GM19351 (cell line): Measurements from ENCODE around the gene DNAJB12.
"Not testable (repeated sequence)": the region's sequence is repeated elsewhere in the genome, so short reads cannot be mapped to it uniquely, and the experiment has no call there.

Source experiments
- ATAC-seq: cut with Tn5 transposase; IDR thresholded peaks from one replicate; pipeline ENCODE4 v1.9.1; 2021; ENCODE audit warnings: mild to moderate bottlenecking, moderate library complexity; ENCODE audit not compliant: unreplicated experiment

The DNAJB12 gene

DNA sequence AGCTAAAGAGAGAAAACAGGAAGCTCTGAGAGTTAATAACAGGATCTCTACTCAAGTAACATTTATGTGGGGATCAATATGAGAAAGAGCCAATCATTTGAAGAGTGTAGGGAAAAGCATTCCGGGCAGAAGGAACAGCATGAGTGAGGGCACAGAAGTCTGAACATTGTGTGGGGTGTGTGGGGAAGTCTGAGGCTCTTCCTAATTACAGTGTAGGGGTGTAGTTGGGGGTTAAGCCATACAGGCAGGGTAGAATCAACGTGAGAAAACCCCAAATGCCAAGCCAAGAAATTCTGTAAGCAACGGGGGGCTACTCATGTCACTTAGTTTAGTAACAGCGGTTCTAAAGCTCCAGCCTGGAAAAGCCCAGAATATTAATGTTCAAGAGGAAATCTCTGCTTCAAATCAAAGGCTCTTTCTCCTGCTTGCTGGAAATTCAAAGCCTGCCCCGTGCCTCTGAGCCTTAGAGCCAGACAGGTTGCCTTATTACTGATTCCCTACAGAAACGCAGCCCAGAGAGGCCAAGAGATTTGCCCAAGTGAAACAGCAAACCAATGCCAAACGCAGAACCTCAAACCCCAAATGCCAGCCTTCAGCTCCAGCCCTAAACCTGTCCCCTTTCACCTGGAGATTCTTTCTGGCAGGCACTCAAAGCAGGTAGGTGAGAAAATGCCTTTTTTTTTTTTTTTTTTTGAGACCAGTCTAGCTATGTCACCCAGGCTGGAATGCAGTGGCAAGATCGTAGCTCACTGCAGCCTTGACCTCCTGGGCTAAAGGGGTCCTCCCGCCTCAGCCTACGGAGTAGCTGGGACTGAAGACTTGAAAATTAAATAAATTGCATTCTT is 36.1 kb downstream of the DNAJB12 start:
- no peak for ATAC-seq

DNA sequence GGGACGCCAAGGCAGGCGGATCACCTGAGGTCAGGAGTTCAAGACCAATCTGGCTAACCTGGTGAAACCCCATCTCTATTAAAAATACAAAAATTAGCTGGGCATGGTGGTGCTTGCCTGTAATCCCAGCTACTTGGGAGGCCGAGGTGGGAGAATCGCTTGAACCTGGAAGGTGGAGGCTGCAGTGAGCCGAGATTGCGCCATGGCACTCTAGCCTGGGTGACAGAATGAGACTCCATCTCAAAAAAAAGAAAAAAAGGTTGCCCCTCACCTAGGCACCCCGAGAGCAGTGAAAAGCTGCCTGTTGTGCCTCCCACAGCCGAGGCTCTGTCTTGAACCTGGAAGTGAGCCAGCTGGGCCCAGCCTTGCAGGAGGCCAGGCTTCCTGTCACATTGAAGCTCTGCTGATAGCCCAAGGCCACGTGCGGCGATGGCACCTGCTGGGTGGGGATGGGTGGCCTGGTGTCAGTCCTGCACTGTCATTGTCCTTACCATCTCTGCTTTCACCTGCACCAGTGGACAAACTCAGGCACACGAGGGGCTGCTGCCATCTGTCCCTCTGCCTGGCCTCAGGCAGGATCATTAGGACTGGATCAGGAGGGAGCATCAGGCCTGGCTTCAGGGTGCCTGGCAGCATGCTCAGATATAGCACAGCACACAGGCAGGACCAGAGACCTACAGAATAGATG is 37.8 kb downstream of the DNAJB12 start:
- ATAC-seq: no peak

DNA sequence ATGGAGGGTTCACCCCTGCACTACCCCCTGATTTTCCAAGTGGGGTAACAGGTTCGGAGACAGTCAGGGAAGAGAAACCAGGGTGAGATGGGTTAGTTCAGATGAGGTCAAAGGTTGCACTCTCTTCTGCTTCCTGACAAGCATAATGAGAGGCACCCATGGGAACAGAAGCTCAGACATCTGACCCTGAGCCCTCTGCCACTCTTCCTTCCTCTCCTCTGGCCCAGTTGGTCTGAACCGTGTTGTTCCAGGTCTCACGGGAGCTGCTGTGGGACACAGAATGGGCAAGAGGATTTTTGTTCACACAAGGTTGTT is 38.4 kb downstream of the DNAJB12 start:
- no peak for ATAC-seq

DNA sequence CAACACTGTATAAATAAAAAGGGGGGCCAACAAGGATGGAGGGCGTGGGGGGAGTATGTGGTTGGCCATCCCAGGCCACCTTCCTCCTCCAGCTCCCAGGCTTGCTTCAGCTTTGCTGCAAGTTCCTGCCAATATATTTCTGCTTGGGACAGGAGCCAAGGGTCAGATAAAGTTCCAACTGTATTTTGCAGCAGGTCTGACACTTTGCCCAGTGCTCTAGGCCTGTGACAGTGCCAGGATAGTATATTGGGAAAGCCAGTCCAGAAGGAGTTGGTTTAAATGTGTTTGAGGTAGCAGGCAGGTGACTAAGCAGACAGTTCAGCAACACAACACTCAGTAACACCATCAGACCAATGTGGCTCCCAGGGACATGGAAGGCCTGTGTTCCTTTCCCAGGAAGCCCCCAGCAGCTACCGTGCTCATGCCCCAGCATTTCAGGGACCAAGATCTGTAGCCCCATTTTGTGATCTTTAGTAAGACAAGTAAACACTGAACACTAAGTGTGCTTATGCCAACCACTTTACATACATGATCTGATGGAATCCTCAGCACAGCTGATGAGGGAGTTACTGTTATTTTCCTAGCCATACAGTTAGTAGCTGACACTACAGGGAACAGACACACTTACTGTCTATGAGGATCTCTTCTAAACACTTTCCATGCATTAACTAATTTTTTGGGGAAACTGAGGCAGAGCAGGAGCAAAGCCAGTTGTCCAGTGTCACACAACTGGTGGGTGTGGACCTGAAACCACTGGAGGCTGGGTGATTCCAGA is 38.9 kb downstream of the DNAJB12 start:
- ATAC-seq: no peak

DNA sequence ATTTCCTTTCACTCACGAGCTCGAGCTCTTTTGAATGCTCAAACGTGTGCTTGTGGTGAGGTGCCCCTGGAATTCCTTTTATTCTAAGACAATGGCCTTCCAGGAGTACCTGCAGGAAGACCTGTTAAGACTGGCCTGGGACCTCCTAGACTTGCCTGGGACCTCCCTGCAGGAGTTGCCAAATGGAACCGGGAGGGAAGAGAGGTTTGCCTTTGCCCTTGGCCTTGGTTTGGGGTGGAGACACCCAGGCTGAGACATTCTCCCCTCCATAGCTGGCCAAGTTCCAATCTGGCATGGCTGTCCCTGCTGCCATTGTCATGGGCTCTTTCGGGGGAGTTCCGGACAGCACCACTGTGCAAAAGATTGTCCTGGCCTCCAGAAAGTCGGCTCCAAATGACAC is 39.7 kb downstream of the DNAJB12 start:
- ATAC-seq: no peak

DNA sequence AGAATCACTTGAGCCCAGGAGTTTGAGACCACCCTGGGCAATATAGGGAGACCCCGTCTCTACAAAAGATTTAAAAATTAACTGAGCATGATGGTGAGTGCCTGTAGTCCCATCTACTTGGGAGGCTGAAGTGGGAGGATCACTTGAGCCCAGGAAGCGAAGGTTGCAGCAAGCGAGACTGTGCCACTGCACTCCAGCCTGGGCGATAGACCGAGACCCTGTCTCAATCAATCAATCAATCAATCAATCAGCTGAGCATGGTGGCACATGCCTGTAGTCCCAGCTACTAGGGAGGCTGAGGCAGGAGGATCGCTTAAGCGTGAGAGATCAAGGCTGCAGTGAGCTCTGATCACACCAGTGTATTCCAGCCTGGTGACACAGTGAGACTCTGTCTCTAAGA is 40.5 kb downstream of the DNAJB12 start:
- no peak for ATAC-seq

DNA sequence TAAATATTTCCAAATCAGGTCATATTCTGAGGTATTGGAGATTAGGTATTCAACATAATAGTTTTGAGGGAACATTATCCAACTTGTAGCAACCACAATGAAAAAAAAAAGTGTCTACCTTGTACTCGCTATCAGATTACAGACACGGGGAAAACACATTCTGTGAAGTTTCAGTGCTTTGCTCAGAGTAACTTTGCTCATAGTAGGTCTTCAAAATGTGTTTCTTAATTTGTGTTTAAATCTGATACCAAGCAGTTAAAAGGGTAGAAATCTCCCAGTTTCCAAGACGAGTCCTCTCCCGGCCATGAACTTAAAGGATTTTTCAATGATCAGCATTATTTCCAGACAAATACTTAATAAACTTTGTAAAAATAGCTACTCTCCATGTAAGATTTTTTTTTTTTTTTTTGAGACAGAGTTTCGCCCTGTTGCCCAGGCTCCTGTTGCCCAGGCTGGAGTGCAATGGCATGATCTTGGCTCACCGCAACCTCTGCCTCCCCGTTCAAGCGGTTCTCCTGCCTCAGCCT is 41.8 kb downstream of the DNAJB12 start:
- ATAC-seq: no peak

DNA sequence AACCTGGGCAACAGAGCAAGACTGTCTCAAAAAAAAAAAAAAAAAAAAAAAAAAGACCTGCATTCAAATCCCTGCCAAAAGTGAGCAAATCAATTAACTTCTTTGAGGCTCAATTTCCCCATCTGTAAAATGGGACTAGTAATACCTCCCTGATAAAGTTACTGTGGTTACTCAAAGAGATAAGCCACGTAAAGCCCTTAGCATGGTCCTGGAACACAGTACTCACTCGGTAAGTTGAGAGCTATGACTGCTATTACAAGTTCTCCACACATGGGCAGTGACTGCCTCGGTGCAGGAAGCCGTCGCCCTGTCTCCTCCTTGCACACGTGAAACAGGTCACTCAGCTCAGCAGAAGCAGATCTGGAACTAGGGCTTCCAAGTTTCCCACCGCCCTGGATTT is 43.1 kb downstream of the DNAJB12 start:
- ATAC-seq: no peak

DNA sequence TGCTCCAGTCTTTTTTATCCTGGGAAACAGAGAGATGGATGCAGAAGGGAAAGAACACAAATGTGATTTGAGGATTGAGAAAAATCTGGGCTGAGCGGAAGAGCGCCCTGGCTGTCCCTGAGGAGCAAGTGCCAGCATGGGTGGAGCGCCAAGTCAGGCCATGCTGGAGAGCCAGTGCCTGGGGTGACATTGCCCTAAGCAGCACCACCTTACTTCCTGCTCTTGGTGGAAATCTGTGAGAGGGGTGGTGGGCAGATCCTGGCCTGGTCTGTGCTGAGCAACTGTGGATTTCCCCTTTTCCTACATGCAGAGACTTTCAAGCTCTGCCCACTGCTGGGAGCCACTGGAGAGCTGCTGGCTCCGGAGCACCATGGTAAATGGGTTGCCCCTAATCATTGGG is 44.1 kb downstream of the DNAJB12 start:
- no peak for ATAC-seq

DNA sequence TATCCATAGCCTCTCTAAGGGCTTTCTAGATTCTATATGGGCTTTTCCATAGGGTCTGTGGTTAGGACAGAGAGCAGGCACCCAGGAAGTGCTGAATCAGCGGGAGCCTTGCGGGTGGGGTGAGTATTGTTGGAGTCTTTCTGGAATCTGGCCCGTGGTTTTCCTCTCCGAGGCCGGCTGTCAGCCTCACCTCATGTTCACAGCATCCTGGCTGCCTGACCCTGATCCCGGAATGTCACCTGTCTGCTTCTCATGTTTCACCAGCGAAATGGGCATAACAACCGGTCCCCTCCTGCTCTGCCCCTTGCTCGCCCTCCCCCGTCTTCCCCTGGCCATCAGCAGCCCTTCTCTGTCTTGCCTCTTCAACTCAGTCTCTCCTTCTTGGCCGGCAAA is 44.5 kb downstream of the DNAJB12 start:
- ATAC-seq: no peak

DNA sequence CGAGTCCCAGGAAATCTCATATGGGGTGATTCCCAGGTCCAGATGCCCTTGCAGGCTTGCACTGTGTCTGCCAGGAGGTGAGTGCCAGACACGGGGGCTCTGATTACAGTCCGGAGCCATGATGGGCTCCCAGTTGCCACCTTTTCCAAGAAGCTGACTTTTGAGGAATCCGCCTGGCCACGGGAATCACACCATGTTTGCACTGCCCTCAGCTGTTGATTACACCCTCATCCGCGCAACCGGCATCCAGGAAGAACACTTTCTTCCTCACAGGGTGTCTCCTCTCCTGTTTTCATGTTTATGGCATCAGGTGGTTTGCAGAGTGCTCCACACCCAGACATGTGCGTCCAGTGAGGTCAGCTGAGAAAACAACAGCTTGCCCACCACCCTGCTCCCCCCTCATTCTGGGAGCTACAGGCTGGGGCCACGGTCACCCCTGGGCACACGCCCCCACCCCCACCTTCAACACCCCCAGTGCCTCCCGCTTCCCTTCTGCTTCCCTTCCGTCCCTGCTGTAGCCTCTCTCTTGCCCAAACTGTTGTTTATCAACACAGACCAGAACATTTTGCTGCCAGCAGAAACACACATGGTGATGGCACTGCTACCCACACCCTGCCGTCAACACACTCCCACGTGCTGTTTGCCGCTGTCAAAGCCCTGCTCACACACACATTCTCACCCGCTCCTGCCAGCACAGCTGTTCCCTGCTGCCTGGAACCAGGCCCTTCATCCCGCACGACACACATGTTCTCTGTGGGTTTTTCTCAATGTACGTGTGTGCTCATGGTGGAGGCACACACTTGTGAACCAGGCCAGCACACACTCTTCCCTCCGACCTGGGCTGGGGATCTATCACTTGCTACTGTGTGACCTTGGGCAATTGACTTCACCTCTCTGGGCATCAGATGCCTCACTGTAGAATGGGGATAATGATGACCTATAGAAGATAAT is 45.2 kb downstream of the DNAJB12 start:
- no peak for ATAC-seq

DNA sequence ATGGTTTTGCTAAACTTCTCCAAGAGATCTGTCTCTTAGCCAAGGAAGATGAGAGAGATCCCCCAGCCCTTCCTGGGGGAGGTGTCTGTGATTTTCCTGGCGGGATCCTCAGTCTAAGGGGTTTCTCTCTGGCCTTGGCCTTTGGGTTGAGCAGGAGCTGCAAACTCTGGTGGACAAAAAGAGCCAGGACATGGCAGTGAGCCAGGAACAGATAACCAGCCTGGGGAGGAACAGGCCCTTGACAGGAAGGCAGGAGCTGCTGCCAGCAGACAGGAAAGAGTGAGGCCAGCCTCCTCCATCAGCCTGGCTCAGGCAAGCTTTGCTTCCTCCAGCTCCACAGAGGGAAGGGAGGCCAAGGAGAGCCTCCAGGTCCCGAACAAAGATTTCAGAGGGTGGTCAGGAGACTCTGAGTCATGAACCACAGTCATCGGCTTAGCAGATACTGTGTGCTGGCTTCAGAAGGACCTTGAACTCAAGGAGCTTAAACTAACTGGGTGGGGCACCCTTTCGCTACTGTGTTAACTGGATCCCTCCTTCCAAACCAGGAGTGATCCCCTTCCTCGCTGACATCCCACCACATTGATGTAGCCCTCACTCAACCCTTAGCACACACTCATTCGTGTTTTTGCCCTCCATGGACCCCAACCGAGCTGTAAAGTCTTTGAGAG is 46.3 kb downstream of the DNAJB12 start:
- no peak for ATAC-seq

DNA sequence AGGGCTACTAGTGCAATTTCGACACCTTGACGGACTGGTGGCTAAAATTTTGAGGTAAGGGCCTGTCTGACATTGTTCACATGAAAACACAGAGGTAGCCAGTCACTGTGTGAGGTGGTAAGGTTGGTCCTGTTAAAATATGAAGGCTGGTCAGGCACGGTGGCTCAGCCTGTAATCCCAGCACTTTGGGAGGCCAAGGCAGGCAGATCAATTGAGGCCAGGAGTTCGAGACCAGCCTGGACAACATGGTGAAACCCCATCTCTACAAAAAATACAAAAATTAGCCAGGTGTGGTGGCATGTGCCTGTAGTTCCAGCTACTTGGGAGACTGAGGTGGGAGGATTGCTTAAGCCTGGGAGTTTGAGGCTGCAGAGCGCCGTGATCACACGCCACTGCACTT is 47.0 kb downstream of the DNAJB12 start:
- ATAC-seq: not testable (repeated sequence)

DNA sequence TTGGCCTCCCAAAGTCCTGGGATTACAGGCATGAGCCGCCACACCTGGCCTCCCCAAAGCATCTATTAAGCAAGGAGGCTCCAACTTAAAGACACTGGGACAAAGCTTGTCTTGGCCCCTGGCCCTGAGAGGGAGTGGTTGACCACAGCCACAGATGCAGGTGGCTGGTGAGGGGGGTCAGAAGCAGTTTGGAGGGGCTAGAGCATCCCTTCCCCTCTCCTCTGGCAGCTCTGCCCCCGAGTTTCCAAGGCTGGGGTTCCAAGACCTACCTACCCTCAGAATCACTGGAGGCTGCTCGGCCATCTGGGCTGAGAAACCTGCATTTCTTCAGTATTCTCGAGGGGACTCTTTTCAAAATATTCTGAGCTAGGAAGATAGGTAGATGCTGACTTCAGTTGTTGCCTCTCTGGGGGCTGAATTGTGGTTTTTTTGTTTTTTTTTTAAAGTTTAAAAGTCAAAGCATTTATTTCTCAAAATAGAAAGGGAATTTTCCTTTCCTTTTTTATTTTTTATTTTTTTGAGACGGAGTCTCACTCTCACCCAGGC is 48.4 kb downstream of the DNAJB12 start:
- ATAC-seq: no peak

DNA sequence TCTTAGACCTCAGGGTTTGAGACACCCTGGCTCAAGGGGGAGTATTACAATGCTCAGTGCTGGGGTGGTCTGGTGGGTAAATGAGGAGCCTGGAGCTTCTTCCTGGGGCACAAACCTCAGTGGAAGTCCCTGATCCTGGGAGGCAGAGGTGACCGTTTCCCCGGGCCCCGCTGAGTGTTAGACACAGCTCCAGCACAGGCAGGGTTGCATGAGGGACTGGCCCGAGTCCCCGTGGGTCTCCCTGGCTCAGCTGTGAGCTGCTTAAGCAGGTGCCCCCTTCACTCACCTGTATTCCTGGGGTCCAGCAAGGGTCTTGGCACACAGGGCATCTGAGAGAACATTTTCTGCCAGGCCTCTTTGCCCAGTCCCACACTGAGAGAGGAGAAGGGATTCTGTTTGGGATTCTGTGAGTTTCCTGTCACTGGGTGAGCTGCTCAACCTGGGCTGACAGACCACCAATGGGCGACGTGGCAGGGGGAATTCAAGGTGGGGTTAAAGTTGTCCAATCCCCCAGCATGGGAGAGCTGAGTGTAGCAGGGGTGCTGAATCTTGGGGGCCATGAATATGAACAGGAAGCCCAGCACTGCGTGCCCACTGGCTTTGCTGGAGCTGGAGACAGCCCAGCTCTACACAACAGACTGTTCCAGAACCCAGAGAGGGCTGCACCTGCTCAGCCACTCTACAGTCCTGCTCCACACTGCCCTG is 51.1 kb downstream of the DNAJB12 start:
- no peak for ATAC-seq

DNA sequence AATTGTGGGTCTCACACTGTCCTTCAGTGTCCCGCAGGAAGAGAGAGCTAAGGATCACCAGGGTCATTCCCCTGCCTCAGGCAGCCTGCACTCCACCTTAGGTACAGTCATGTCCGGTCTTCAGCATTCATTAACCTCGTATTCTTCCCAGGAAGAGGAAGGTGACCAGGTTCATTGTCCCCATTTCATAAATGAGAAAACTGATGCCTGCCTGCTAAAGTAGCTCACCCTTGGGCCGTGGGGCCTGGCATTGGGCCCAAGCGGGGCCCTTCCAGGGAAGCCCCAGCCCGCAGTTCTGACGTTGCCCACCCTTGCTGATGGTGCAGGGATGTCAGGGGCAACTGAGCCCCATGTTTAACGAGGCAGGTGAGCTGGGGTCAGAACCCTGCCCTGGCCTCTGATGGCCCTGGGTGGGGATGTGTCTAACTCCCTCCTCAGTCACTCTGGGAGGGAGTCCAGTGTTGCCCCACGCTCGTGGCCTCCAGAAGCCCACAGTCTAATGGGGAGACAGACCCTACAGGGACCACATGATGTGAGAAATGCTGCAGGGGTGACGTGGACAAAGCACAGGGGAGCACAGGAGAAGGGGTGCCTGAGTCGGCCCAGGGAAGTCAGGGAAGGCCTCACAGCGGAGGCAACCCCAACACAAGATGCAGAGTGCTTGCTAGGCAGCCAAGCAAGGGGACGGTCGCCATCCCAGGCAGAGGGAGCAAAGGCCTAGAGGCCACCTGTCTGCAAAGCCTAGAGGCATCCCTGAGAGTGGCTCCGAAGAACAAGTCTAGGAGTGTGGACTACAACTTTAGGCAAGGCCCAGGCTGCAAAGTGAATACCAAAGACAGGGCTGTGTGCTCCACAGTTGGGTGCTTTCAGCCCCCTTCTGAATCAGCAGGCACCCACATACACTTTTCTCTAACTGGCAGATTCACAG is 55.9 kb downstream of the DNAJB12 start:
- no peak for ATAC-seq

DNA sequence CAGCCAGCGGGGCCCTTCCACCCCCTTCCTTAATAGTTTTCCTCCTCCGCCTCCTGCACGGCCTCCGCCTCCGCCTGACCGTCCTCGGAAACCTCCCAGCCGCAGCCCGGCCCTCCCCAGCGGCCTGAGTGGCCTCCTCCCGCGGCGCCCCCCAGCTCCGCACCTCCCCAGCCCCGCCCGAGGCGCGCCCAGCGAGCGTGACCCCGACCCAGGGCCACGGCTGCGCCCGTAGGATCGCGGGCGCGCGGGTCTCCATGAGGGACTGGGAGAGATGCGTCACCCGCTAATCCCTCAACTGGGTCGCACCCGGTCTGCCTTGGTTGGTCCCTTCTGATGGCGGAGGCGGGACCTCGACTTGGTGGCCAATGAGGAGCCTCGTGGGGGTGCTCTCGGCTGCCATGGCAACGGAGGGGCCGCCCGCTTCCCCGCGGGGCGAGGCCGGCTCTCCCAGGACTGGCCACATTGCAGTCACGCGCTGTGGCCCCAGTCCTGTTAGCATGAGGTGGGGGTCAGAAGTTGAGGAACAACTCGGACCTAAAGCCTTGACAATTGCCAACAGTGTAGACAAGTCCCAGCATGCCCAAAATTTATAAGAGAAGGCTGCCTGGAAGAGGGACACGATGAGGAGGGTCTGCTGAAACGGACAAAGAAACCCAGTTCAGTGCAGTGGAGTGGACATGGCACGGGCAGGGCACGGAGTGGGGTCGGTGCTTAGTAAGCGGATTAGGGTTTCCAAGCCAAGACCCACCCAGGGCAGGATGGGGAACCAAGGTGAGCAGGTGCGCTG is 56.7 kb downstream of the DNAJB12 start:
- ATAC-seq: peak; percentile 77
